Activated naive CD8-positive, alpha-beta T cell treated with anti-CD3 and anti-CD28 coated beads, Interleukin-2, amount 10 ng/mL, durations not matched to agents 7 days and 5 days (primary cell): Measurements from ENCODE around the gene CNTF. TPM values are rescaled to one million over a fixed set of nuclear protein-coding genes. Genes with fewer than 3 reads are reported as not detected.

Experiments used
- ATAC-seq: fragments of 150-1000 bp; cut with Tn5 transposase; one replicate; pipeline ENCODE4 v1.10.0; 2021; ENCODE audit warnings: low read depth, moderate library complexity
- POLR2A ChIA-PET: fragments of 350-600 bp; sonication (Branson Sonifier 250); formaldehyde crosslinking; loops from one replicate; lab custom pipeline; 2021; ENCODE audit warnings: antibody characterized with exemption; lab: Charles Lee
- DNase-seq: peaks from one replicate; pipeline ENCODE4 v3.0.0; 2021
- H3K27ac Mint-ChIP-seq: one replicate; pipeline ENCODE4 v1.8.0; 2022; ENCODE audit warnings: mild to moderate bottlenecking, mixed read lengths
- H3K27me3 Mint-ChIP-seq: one replicate; pipeline ENCODE4 v1.8.0; 2022; ENCODE audit warnings: mild to moderate bottlenecking, moderate library complexity, mixed read lengths
- H3K36me3 Mint-ChIP-seq: one replicate; pipeline ENCODE4 v1.8.0; 2021; ENCODE audit warnings: mild to moderate bottlenecking, mixed read lengths
- H3K4me1 Mint-ChIP-seq: one replicate; pipeline ENCODE4 v1.8.0; 2021; ENCODE audit warnings: mixed read lengths
- H3K4me3 Mint-ChIP-seq: one replicate; pipeline ENCODE4 v1.8.0; 2022; ENCODE audit warnings: mild to moderate bottlenecking, moderate library complexity, mixed read lengths
- H3K9me3 Mint-ChIP-seq: one replicate; pipeline ENCODE4 v1.8.0; 2021; ENCODE audit warnings: mixed read lengths
- total RNA-seq, 2 experiments: library from RNA; stranded (reverse); gene quantifications; one replicate each; pipeline ENCODE4 v1.2.3, GENCODE V29; 2021

CNTF gene
- total RNA-seq, 2 experiments from 2014 or later: 2.6 to 3.0 TPM

DNA sequence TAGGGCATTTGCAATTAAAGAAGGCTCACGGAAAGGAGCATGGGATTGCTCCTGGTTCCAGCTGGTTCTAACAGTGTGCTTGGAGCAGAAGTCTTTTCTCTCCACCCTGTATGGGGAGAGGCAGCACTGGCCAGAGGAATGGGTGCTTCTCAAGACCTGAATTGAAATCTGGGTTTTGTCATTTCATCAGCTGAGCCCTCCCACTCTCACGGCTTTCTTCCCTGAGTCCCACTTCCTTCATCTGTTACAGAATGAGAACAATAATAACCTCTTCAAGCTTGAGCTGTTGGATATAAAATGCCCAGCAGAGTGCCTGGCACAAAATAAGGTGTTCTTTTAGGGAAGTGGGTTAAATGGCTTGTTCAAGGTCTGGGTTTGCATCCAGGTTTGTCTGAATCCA, 17.2 kb downstream of the CNTF start:
- no peak overlapping the region for H3K4me3 Mint-ChIP-seq
- H3K9me3 Mint-ChIP-seq: no peaks in the 10 kb centered on the region
- ATAC-seq: no peak
- DNase-seq: no peak
- H3K27me3 Mint-ChIP-seq: no peaks in the 10 kb centered on the region
- no peak overlapping the region for H3K27ac Mint-ChIP-seq
- no peaks in the 10 kb centered on the region for H3K36me3 Mint-ChIP-seq
- POLR2A ChIA-PET: no interaction called here
- H3K4me1 Mint-ChIP-seq: peaks cover 8% of the 10 kb centered on the region

DNA sequence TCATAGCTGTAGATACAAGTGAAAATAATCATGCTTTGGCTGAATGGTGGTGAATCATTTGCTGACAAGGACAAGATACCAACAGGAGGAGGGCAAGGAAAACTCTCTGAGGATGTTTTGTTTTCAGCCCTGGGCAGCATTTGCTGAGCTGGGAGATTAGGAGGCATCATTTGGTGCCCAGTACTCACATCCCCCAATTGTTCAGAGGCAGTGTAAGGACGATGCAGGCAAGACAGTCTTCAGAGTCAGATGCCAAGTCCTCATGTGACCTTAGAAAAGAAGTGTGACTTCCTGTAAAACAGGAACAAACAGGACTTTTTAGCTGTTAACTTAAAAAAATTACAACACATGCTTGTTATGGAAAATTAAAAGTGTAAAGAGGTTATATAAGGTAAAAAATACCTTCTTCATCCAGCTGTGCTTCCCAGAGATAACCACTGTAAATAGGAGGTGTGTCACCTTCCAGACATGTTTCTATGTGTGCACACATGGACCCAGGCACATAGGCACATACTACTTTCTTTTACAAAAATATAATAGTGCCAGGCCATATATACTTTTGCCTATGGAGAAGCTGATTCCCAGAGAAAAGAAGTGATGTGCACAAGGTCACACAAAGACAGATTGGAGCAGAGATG, 18.0 kb downstream of the CNTF start:
- H3K36me3 Mint-ChIP-seq: no peaks in the 10 kb centered on the region
- peak overlapping the region; percentile 17 for H3K27ac Mint-ChIP-seq
- no peaks in the 10 kb centered on the region for H3K27me3 Mint-ChIP-seq
- no peak overlapping the region for H3K4me3 Mint-ChIP-seq
- H3K9me3 Mint-ChIP-seq: peaks cover 2% of the 10 kb centered on the region
- peak; percentile 70 for ATAC-seq
- DNase-seq: no peak
- POLR2A ChIA-PET: no interaction called here
- H3K4me1 Mint-ChIP-seq: peaks cover 8% of the 10 kb centered on the region

DNA sequence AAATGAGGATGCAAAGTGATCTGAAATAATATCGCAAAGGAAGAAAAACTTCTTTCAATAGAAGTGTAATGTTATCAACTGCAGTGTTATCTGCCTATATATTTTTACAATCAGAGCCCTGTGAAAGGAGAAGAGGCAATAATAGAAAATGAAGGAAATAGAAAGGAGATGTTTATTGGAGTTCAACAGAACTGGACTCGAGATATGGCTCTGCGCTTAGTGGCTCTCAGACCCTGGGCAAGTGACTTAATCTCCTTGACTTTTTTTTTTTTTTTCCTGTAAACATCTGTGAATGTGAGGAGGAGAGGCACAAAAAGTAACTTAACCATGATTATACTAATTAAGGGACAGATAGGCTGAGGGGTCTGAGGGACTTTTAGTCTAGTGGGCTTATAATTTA, 18.9 kb downstream of the CNTF start:
- no peaks in the 10 kb centered on the region for H3K36me3 Mint-ChIP-seq
- H3K27ac Mint-ChIP-seq: no peak overlapping the region
- DNase-seq (no peak), ATAC-seq (no peak)
- H3K27me3 Mint-ChIP-seq: no peaks in the 10 kb centered on the region
- POLR2A ChIA-PET: no interaction called here
- H3K4me3 Mint-ChIP-seq: no peak overlapping the region
- H3K9me3 Mint-ChIP-seq: peaks cover 2% of the 10 kb centered on the region
- peaks cover 8% of the 10 kb centered on the region for H3K4me1 Mint-ChIP-seq

DNA sequence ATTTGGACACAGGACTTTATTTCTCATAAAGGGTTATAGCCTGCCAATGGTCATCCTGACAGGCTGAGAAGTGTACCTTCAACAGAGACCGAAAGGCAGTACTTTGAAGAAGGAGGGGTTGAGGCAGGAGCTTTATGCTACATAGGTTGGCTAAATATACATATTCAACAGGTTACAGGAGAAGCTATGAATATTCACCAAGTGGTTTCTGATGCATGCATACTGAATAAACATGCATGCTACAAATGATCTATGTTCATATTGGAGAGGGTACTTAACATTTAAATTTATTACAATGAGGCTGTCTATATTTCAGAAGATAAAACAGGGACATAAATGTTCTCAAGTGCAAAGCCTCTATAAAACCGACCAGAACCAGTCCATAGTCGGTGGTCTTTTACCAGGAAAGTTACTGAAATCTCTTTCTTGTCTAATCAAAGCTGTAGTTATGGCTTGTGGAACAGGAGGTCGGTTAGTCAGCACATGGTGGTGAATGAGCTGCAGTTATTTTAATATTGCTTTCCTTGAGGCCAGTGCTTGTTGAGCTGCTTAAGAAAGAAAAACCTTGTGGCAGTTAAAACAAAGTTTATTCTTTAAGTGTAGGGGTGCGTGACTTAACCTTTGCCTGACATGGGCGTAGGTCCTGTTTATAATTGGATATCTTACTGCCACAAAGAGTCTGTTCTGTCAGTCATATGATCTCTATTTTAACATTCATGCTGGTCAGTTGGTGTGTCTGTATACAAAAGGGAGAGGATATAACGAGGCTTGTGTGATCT, 19.5 kb downstream of the CNTF start:
- H3K9me3 Mint-ChIP-seq: peaks cover 4% of the 10 kb centered on the region
- H3K36me3 Mint-ChIP-seq: no peaks in the 10 kb centered on the region
- peak overlapping the region; percentile 18 for H3K27ac Mint-ChIP-seq
- POLR2A ChIA-PET: no interaction called here
- H3K4me1 Mint-ChIP-seq: peaks cover 8% of the 10 kb centered on the region
- ATAC-seq: no peak
- H3K4me3 Mint-ChIP-seq: no peak overlapping the region
- no peak for DNase-seq
- no peaks in the 10 kb centered on the region for H3K27me3 Mint-ChIP-seq

DNA sequence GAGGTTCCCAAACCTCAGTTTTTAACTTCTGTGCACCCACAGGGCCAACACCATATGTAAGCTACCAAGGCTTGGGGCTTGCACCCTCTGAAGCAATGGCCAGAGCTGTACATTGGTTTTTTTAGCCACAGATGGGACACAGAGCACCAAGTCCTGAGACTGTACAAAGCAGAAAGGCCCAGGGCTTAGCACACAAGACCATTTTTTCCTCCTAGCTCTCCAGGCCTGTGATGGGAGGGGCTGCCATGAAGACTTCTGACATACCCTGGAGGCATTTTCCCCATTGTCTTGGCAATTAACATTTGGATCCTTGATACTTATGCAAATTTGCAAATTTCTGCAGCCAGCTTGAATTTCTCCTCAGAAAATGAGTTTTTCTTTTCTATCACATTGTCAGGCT, 23.4 kb downstream of the CNTF start:
- ATAC-seq: no peak
- no peak overlapping the region for H3K27ac Mint-ChIP-seq
- no peaks in the 10 kb centered on the region for H3K27me3 Mint-ChIP-seq
- peaks cover 7% of the 10 kb centered on the region for H3K9me3 Mint-ChIP-seq
- H3K4me3 Mint-ChIP-seq: no peak overlapping the region
- H3K4me1 Mint-ChIP-seq: peaks cover 2% of the 10 kb centered on the region
- POLR2A ChIA-PET: no interaction called here
- no peak for DNase-seq
- H3K36me3 Mint-ChIP-seq: no peaks in the 10 kb centered on the region

DNA sequence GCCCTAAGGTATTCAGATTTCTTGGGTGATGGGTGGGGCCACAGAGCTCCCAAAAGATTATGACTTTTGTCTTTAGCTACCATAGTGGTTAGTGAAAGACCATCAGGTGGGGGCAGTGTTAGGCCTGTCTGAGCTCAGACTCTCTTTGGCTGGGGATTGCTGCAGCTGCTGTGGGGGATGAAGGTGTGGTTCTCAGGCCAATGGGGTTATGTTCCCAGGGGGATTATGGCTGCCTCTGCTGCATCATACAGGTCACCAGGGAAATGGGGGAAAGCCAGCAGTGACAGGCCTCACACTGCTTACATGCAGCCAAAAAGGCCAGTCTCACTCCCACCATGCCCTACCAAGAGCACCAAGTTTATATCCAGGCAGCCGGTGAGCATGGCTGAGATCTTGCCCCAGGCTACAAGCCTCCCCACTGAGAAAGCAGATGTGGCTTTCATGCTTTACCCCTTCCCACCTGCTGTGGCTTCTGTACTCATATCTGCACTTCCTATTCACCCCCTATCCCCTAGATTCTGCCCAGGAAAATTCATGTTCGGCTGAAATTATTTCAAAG, 24.8 kb downstream of the CNTF start:
- Mint-ChIP-seq H3K27me3 (peaks cover 2% of the 10 kb centered on the region), H3K4me3 (no peak overlapping the region), H3K9me3 (peaks cover 7% of the 10 kb centered on the region), H3K4me1 (peaks cover 2% of the 10 kb centered on the region), H3K27ac (no peak overlapping the region), H3K36me3 (no peaks in the 10 kb centered on the region)
- POLR2A ChIA-PET: no interaction called here
- no peak for DNase-seq
- ATAC-seq: no peak

DNA sequence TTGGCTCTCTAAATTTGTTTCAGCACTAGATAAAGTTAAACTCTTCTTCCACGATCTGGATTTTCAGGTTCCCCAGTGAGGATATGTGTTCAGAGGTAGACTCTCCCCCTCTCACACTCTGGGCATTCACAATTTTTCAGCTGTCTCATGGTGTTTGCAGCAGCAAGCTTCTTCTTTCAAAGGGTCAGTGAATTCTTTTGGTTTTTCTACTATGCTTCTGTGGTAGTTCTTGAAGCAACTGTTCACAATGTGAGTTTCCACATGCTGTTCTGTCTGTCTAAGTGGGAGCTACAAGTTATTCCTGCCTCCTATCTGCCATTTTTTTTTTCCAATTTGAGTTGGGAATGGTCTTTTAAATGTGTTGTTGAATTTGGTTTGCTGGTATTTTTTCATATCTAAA, 25.4 kb downstream of the CNTF start:
- DNase-seq: no peak
- POLR2A ChIA-PET: no interaction called here
- H3K4me3 Mint-ChIP-seq: no peak overlapping the region
- H3K27ac Mint-ChIP-seq: no peak overlapping the region
- H3K27me3 Mint-ChIP-seq: peaks cover 2% of the 10 kb centered on the region
- no peak for ATAC-seq
- H3K9me3 Mint-ChIP-seq: peaks cover 7% of the 10 kb centered on the region
- H3K36me3 Mint-ChIP-seq: no peaks in the 10 kb centered on the region
- peaks cover 2% of the 10 kb centered on the region for H3K4me1 Mint-ChIP-seq

GRCh38 chr11:58649623-58650022, 27.2 kb downstream of the CNTF start:
- POLR2A ChIA-PET: no interaction called here
- H3K27me3 Mint-ChIP-seq: peaks cover 2% of the 10 kb centered on the region
- no peak for ATAC-seq

DNA sequence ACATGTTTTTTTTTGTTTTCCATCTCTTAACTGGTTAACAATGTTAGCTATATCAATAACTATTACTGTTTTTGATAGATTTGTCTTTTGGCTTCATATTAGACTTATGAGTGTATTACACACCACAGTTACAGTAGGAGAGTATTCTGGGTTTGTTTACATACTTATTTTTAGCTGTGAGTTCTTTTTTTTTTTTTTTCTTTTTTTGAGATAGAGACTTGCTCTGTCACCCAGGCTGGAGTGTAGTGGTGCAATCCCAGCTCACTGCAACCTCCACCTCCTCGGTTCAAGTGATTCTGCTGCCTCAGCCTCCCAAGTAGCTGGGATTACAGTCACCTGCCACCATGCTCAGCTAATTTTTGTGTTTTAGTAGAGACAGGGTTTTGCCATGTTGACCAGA, 28.0 kb downstream of the CNTF start:
- H3K27ac Mint-ChIP-seq: no peak overlapping the region
- no peak for DNase-seq
- H3K9me3 Mint-ChIP-seq: peaks cover 6% of the 10 kb centered on the region
- POLR2A ChIA-PET: interaction anchor here (0.6 kb wide), 2 partner anchors 30 to 59 kb away, joined by 4 to 5 read pairs; no protein-coding TSS in a partner anchor
- H3K4me3 Mint-ChIP-seq: no peak overlapping the region
- ATAC-seq: no peak
- H3K4me1 Mint-ChIP-seq: peaks cover 8% of the 10 kb centered on the region
- H3K36me3 Mint-ChIP-seq: no peaks in the 10 kb centered on the region
- H3K27me3 Mint-ChIP-seq: peaks cover 2% of the 10 kb centered on the region

More at GRCh38 chr11:58649623-58650022, 27.2 kb downstream of the CNTF start:
- Mint-ChIP-seq H3K27ac (no peak overlapping the region), H3K9me3 (peaks cover 7% of the 10 kb centered on the region), H3K4me1 (peaks cover 6% of the 10 kb centered on the region), H3K4me3 (no peak overlapping the region), H3K36me3 (no peaks in the 10 kb centered on the region)
- no peak for DNase-seq

- H3K4me3 Mint-ChIP-seq: no peak overlapping the region
- H3K27me3 Mint-ChIP-seq: peaks cover 2% of the 10 kb centered on the region
- no peak for ATAC-seq
- no peak for DNase-seq
- no peaks in the 10 kb centered on the region for H3K36me3 Mint-ChIP-seq
- POLR2A ChIA-PET: no interaction called here
- H3K9me3 Mint-ChIP-seq: peaks cover 4% of the 10 kb centered on the region
- H3K27ac Mint-ChIP-seq: no peak overlapping the region
- H3K4me1 Mint-ChIP-seq: peaks cover 7% of the 10 kb centered on the region
These were observed 30.3 kb downstream of the CNTF start for GRCh38 chr11:58652726-58653280.

GRCh38 chr11:58654079-58654907, 31.8 kb downstream of the CNTF start:
- H3K27ac Mint-ChIP-seq: no peak overlapping the region
- H3K9me3 Mint-ChIP-seq: peaks cover 2% of the 10 kb centered on the region
- POLR2A ChIA-PET: no interaction called here
- peak; percentile 81 for DNase-seq
- no peaks in the 10 kb centered on the region for H3K36me3 Mint-ChIP-seq
- H3K27me3 Mint-ChIP-seq: peaks cover 2% of the 10 kb centered on the region
- peak; percentile 98 for ATAC-seq
- no peak overlapping the region for H3K4me3 Mint-ChIP-seq
- H3K4me1 Mint-ChIP-seq: peaks cover 7% of the 10 kb centered on the region

GRCh38 chr11:58654908-58655296, 32.4 kb downstream of the CNTF start:
- H3K27me3 Mint-ChIP-seq: peaks cover 2% of the 10 kb centered on the region
- DNase-seq: no peak
- POLR2A ChIA-PET: no interaction called here
- no peaks in the 10 kb centered on the region for H3K36me3 Mint-ChIP-seq
- H3K9me3 Mint-ChIP-seq: peaks cover 1% of the 10 kb centered on the region
- peaks cover 7% of the 10 kb centered on the region for H3K4me1 Mint-ChIP-seq
- no peak overlapping the region for H3K27ac Mint-ChIP-seq
- H3K4me3 Mint-ChIP-seq: no peak overlapping the region
- ATAC-seq: no peak

DNA sequence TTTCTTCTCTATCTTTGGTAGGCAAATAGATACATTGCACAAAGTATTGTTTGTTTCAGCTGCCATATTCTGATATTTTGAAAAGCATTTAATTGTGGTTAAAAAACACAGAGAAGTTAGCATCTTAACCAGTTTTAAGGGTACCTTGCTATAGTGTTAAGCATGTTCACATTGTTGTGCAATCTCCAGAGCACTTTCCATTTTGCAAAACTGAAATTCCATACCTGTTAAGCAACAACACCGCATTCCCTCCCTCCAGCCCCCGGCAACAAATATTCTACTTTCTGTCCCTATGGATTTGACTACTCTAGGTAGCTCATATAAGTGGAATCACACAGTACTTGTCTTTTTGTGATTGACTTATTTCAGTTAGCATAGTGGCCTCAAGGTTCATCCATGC, 33.9 kb downstream of the CNTF start:
- POLR2A ChIA-PET: no interaction called here
- Mint-ChIP-seq H3K27ac (no peak overlapping the region), H3K27me3 (peaks cover 2% of the 10 kb centered on the region), H3K9me3 (no peaks in the 10 kb centered on the region), H3K36me3 (no peaks in the 10 kb centered on the region), H3K4me1 (peaks cover 7% of the 10 kb centered on the region), H3K4me3 (no peak overlapping the region)
- ATAC-seq: no peak
- DNase-seq: no peak
